Endodermal cell (in vitro differentiated cells): ENCODE results near the gene GOLGA6A. TPM values are rescaled to one million over a fixed set of nuclear protein-coding genes. Genes with fewer than 3 reads are reported as not detected.
"Not testable (repeated sequence)": the region's sequence is repeated elsewhere in the genome, so short reads cannot be mapped to it uniquely, and the experiment has no call there.

Source experiments
- DNase-seq: peaks from one replicate; pipeline ENCODE4 v3.0.0-alpha.2; 2017
- H3K27ac ChIP-seq: 2 replicates; pipeline ENCODE4 v1.5.1; 2013; ENCODE audit warnings: mild to moderate bottlenecking, low read depth, low read length, moderate library complexity
- H3K27me3 ChIP-seq: 2 replicates; pipeline ENCODE4 v1.6.1; 2013; ENCODE audit warnings: mild to moderate bottlenecking, low read length, moderate library complexity; ENCODE audit not compliant: insufficient read depth, control insufficient read depth, poor library complexity, severe bottlenecking
- H3K36me3 ChIP-seq: 2 replicates; pipeline ENCODE4 v1.7.0; 2013; ENCODE audit warnings: mild to moderate bottlenecking, low read length, moderate library complexity; ENCODE audit not compliant: control insufficient read depth, insufficient read depth
- H3K4me1 ChIP-seq: one replicate; pipeline ENCODE4 v1.7.0; 2013; ENCODE audit warnings: low read length; ENCODE audit not compliant: control insufficient read depth, insufficient read depth
- H3K4me3 ChIP-seq: 2 replicates; pipeline ENCODE4 v1.5.1; 2013; ENCODE audit warnings: mild to moderate bottlenecking, low read length, moderate library complexity
- H3K9ac ChIP-seq: 2 replicates; pipeline ENCODE4 v1.6.1; 2013; ENCODE audit warnings: mild to moderate bottlenecking, low read length, moderate library complexity; ENCODE audit not compliant: poor library complexity, severe bottlenecking; ENCODE audit errors: extremely low read depth
- H3K9me3 ChIP-seq: 2 replicates; pipeline ENCODE4 v1.6.1; 2013; ENCODE audit warnings: mild to moderate bottlenecking, low read length, moderate library complexity; ENCODE audit not compliant: control insufficient read depth
- H3K27ac Mint-ChIP-seq: 2 replicates; pipeline ENCODE4 v1.8.0; 2020; ENCODE audit warnings: mixed read lengths
- H3K27me3 Mint-ChIP-seq: 2 replicates; pipeline ENCODE4 v1.8.0; 2021; ENCODE audit warnings: mild to moderate bottlenecking, mixed read lengths; ENCODE audit not compliant: insufficient read depth
- H3K36me3 Mint-ChIP-seq: 2 replicates; pipeline ENCODE4 v1.8.0; 2020; ENCODE audit warnings: low read depth, mixed read lengths
- H3K4me1 Mint-ChIP-seq: 2 replicates; pipeline ENCODE4 v1.8.0; 2020; ENCODE audit warnings: mixed read lengths
- H3K4me3 Mint-ChIP-seq: 2 replicates; pipeline ENCODE4 v1.8.0; 2020; ENCODE audit warnings: mild to moderate bottlenecking, moderate library complexity, mixed read lengths
- H3K9me3 Mint-ChIP-seq: 2 replicates; pipeline ENCODE4 v1.8.0; 2020; ENCODE audit warnings: mild to moderate bottlenecking, mixed read lengths
- WGBS, 2 experiments: methylation state at CpG; one replicate each; pipeline versions ENCODE4 v1.1.5 to v1.1.7; 2013; ENCODE audit warnings: missing lambda C conversion rate in 2 of 2, mixed read lengths in 1 of 2; ENCODE audit not compliant: insufficient coverage in 1 of 2, insufficient read length in 1 of 2; 5-methylcytosine and 5-hydroxymethylcytosine counted together
- total RNA-seq, 2 donors: library from RNA; stranded (reverse); fragmentation: NEBNext Ultra II Directional in 1 of 2; extraction: Animal tissue kit (Norgen Biotek cat#: 25700) in 1 of 2; gene quantifications; 2 replicates in 1 of 2; 3 replicates in 1 of 2; pipeline ENCODE4 v1.2.1, GENCODE V29; 2021
- TF ChIP-seq, protein P1 (sequence below): fragments of 200-600 bp; sonication (generic); conservative IDR thresholded peaks from 2 replicates; pipeline ENCODE4 v1.5.0; 2021; ENCODE audit warnings: antibody characterized with exemption, mild to moderate bottlenecking

GOLGA6A gene
- total RNA-seq, 2 donors from 2014 or later: 0.75 to 0.86 TPM

DNA sequence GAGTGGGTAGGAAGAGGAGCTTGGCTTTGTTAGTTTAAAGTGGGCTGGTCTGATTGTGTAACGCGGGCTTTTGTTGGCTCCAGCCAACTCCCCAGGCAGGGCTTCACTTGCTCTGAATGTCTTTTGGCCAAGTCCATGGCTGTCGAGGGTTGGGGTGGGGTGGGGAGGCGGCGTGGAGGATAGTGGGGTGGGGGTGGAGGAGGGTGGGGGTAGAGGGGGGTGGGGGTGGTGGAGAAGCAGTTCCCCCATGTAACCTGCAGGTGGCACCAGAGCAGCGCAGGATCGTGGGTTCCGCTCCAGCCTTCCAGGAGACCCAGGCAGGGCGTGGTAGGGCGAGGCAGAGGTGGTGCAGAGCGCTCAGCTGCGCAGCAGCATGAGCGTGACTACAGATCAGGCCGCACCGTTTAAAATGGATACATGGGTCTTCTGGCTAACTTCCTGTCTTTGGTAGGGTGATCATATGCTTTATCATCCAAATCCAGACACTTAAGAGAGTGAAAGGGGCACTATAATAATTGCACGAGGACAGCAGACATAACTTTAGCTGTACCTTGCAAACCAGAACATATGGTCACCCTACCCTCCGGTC is 28.3 kb downstream of the GOLGA6A start:
- H3K9ac ChIP-seq: no peak overlapping the region
- peaks cover 23% of the 10 kb centered on the region for H3K27me3 Mint-ChIP-seq

DNA sequence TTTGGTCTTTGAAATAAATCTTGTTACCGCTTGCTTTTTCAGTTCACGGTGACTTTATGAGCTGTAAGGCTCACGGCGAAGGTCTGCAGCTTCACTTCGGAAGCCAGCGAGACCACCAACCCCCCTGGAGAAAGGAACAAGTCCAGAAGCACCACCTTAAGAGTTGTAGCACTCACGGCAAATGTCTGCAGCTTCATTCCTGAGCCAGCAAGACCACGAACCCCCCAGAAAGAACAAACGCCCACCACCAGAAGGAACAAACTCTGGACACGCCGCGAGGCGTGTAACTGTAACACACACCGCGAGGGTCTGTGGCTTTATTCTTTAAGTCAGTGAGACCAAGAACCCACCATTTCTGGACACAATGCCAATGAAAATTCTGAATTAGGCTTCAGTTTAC is 28.8 kb downstream of the GOLGA6A start:
- Histone ChIP-seq H3K4me1 (no peaks in the 10 kb centered on the region), H3K27me3 (no peaks in the 10 kb centered on the region), H3K27ac (no peak overlapping the region), H3K4me3 (no peak overlapping the region), H3K9me3 (no peaks in the 10 kb centered on the region), H3K36me3 (no peaks in the 10 kb centered on the region), H3K9ac (no peak overlapping the region)
- TF ChIP-seq, protein P1, sequence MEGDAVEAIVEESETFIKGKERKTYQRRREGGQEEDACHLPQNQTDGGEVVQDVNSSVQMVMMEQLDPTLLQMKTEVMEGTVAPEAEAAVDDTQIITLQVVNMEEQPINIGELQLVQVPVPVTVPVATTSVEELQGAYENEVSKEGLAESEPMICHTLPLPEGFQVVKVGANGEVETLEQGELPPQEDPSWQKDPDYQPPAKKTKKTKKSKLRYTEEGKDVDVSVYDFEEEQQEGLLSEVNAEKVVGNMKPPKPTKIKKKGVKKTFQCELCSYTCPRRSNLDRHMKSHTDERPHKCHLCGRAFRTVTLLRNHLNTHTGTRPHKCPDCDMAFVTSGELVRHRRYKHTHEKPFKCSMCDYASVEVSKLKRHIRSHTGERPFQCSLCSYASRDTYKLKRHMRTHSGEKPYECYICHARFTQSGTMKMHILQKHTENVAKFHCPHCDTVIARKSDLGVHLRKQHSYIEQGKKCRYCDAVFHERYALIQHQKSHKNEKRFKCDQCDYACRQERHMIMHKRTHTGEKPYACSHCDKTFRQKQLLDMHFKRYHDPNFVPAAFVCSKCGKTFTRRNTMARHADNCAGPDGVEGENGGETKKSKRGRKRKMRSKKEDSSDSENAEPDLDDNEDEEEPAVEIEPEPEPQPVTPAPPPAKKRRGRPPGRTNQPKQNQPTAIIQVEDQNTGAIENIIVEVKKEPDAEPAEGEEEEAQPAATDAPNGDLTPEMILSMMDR: no peak
- H3K4me3 Mint-ChIP-seq: no peak overlapping the region
- H3K4me1 Mint-ChIP-seq: peaks cover 2% of the 10 kb centered on the region
- H3K9me3 Mint-ChIP-seq: peaks cover 5% of the 10 kb centered on the region
- no peaks in the 10 kb centered on the region for H3K36me3 Mint-ChIP-seq
- H3K27ac Mint-ChIP-seq: no peak overlapping the region
- DNase-seq: no peak
- peaks cover 20% of the 10 kb centered on the region for H3K27me3 Mint-ChIP-seq
- WGBS, 2 experiments: 92 to 95% methylated on average over 15 of the region's 15 CpGs

More for the DNA sequence above, 28.3 kb downstream of the GOLGA6A start:
- 27 to 30% methylated on average over 7 to 14 of the region's 17 CpGs for WGBS, 2 experiments
- no peaks in the 10 kb centered on the region for H3K36me3 Mint-ChIP-seq
- DNase-seq: peak; percentile 89
- no peaks in the 10 kb centered on the region for H3K36me3 ChIP-seq
- no peaks in the 10 kb centered on the region for H3K4me1 ChIP-seq
- no peak overlapping the region for H3K27ac Mint-ChIP-seq
- no peaks in the 10 kb centered on the region for H3K9me3 ChIP-seq
- H3K4me3 ChIP-seq: no peak overlapping the region
- H3K4me1 Mint-ChIP-seq: peaks cover 2% of the 10 kb centered on the region
- no peak overlapping the region for H3K4me3 Mint-ChIP-seq
- H3K27me3 ChIP-seq: no peaks in the 10 kb centered on the region
- TF ChIP-seq, protein P1: peak; percentile 71
- H3K9me3 Mint-ChIP-seq: peaks cover 7% of the 10 kb centered on the region
- no peak overlapping the region for H3K27ac ChIP-seq

DNA sequence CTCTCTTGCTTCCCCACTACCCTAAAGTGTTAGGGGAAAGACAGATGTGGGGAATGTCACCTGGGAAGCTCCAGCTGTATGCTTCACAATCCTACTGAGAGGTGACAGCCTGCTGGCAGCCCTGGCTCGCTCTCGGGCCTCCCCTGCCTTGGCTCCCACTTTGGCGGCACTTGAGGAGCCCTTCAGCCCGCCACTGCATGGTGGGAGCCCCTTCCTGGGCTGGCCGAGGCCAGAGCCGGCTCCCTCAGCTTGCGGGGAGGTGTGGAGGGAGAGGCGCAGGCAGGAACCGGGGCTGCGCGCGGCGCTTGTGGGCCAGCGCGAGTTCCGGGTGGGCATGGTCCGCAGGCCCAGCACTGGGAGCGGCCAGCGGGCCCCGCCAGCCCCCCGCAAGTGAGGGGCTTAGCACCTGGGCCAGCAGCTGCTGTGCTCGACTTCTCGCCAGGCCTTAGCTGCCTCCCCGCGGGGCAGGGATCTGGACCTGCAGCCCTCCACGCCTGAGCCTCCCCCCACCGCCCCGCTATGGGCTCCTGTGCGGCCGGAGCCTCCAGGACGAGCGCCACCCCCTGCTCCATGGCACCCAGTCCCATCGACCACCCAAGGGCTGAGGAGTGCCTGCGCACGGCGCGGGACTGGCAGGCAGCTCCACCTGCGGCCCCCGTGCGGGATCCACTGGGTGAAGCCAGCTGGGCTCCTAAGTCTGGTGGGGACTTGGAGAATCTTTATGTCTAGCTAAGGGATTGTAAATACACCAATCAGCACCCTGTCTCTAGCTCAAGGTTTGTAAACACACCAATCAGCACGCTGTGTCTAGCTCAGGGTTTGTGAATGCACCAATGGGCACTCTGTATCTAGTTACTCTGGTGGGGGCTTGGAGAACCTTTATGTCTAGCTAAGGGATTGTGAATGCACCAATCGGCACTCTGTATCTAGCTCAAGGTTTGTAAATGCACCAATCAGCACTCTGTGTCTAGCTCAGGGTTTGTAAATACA is 29.8 kb downstream of the GOLGA6A start:
- not testable (repeated sequence) for H3K27ac ChIP-seq, H3K9me3 ChIP-seq, H3K4me3 ChIP-seq, H3K9ac ChIP-seq, H3K4me3 Mint-ChIP-seq, H3K4me1 ChIP-seq, DNase-seq, H3K36me3 ChIP-seq, H3K4me1 Mint-ChIP-seq, H3K27me3 ChIP-seq, H3K27ac Mint-ChIP-seq, H3K9me3 Mint-ChIP-seq, H3K36me3 Mint-ChIP-seq
- 93 to 95% methylated on average over 21 to 41 of the region's 42 CpGs for WGBS, 2 experiments
- H3K27me3 Mint-ChIP-seq: peaks cover 18% of the 10 kb centered on the region
